ENCODE data around the gene RAD9B.

DNA sequence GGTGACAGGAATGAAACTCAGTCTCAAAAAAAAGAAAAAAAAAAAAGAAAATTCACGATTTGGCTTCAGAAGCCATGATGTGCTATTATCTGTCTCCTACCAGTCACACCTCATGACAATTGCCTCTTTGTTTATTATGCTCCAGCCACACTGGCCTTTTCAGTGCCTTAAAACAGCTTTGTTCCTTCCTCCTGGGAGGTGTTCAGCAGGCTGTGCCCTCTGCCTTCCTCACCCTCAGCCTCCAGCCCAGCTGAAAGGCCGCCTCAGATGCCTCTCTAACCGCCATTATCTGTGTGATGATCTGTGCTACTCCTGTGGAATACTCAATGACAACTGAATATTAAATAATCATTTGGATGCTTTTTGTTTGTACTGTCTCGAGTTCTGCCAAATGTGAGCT, 43.4 kb upstream of the RAD9B start:
- TF ChIP-seq, protein P1, sequence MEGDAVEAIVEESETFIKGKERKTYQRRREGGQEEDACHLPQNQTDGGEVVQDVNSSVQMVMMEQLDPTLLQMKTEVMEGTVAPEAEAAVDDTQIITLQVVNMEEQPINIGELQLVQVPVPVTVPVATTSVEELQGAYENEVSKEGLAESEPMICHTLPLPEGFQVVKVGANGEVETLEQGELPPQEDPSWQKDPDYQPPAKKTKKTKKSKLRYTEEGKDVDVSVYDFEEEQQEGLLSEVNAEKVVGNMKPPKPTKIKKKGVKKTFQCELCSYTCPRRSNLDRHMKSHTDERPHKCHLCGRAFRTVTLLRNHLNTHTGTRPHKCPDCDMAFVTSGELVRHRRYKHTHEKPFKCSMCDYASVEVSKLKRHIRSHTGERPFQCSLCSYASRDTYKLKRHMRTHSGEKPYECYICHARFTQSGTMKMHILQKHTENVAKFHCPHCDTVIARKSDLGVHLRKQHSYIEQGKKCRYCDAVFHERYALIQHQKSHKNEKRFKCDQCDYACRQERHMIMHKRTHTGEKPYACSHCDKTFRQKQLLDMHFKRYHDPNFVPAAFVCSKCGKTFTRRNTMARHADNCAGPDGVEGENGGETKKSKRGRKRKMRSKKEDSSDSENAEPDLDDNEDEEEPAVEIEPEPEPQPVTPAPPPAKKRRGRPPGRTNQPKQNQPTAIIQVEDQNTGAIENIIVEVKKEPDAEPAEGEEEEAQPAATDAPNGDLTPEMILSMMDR (conservative IDR thresholded peaks at IDR 0.05; ENCODE audit: low read depth, low read length) = no peak
- no peak for TF ChIP-seq EZH2phosphoT487 (IDR thresholded peaks at IDR 0.05; ENCODE audit: borderline replicate concordance, low read length)
- no peak for TF ChIP-seq EZH2 (IDR thresholded peaks at IDR 0.05; ENCODE audit: low read length, unreplicated experiment)
